ENCODE measurements around the gene EID2. TPM values are rescaled to one million over a fixed set of nuclear protein-coding genes. Genes with fewer than 3 reads are reported as not detected.

EID2 gene
- total and polyA plus RNA-seq, 2 experiments from 2014 or later: 20.3 to 75.0 TPM

DNA sequence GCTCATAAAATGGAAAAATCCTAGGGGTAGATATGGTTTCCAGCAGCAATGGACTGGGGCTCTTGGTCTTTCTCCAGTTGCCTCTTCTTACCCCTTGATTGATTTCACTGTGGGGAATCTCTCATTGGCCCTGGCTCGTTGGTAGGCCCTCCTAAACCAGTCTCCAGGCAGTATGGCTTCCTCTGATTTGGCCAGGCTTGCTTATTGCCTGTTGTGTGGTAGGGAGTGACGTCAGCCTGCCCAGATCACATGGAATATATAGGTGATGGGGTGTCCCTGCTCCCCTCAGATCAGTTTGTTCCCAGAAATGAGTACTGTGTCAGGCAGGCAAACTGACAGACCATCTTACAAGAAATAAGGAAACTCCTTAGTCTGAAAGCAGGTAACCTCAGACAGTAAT is 30.7 kb downstream of the EID2 start:
- Histone ChIP-seq H3K9me3 (ENCODE audit: low read depth) (no peaks in the 10 kb centered on the region), H3K4me1 (ENCODE audit: low read depth) (no peaks in the 10 kb centered on the region)

DNA sequence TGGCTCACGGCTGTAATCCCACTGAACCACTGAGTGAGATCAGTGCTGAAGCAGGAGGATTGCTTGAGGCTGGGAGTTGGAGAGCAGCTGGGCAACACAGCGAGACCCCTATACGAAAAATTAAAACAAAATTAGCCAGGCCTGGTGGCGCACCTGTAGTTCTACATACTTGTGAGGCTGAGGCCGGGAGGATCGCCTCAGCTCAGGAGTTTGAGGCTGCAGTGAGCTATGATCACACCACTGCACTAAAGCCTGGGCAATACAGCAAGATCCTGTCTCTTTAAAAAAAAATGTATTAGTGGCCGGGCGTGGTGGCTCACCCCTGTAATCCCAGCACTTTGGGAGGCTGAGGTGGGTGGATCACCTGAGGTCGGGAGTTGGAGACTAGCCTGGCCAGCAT is 31.3 kb downstream of the EID2 start:
- H3K4me1 ChIP-seq (ENCODE audit: low read depth): no peaks in the 10 kb centered on the region
- no peak for DNase-seq (ENCODE audit: low read depth in 1 of 2, low spot score in 1 of 2)
- H3K4me3 ChIP-seq: no peak overlapping the region
- no peak overlapping the region for H3K27ac ChIP-seq
- peaks cover 15% of the 10 kb centered on the region for H3K27me3 ChIP-seq
- no peaks in the 10 kb centered on the region for H3K36me3 ChIP-seq
- no peaks in the 10 kb centered on the region for H3K9me3 ChIP-seq (ENCODE audit: low read depth)
- TF ChIP-seq, protein P1, sequence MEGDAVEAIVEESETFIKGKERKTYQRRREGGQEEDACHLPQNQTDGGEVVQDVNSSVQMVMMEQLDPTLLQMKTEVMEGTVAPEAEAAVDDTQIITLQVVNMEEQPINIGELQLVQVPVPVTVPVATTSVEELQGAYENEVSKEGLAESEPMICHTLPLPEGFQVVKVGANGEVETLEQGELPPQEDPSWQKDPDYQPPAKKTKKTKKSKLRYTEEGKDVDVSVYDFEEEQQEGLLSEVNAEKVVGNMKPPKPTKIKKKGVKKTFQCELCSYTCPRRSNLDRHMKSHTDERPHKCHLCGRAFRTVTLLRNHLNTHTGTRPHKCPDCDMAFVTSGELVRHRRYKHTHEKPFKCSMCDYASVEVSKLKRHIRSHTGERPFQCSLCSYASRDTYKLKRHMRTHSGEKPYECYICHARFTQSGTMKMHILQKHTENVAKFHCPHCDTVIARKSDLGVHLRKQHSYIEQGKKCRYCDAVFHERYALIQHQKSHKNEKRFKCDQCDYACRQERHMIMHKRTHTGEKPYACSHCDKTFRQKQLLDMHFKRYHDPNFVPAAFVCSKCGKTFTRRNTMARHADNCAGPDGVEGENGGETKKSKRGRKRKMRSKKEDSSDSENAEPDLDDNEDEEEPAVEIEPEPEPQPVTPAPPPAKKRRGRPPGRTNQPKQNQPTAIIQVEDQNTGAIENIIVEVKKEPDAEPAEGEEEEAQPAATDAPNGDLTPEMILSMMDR (IDR thresholded peaks at IDR 0.05; ENCODE audit: low read depth, low read length): no peak

More for the DNA sequence above, 30.7 kb downstream of the EID2 start:
- Histone ChIP-seq H3K27me3 (peaks cover 18% of the 10 kb centered on the region), H3K27ac (no peak overlapping the region), H3K4me3 (no peak overlapping the region), H3K36me3 (no peaks in the 10 kb centered on the region)
- TF ChIP-seq, protein P1 (IDR thresholded peaks at IDR 0.05; ENCODE audit: low read depth, low read length): no peak
- DNase-seq (ENCODE audit: low read depth in 1 of 2, low spot score in 1 of 2): no peak

DNA sequence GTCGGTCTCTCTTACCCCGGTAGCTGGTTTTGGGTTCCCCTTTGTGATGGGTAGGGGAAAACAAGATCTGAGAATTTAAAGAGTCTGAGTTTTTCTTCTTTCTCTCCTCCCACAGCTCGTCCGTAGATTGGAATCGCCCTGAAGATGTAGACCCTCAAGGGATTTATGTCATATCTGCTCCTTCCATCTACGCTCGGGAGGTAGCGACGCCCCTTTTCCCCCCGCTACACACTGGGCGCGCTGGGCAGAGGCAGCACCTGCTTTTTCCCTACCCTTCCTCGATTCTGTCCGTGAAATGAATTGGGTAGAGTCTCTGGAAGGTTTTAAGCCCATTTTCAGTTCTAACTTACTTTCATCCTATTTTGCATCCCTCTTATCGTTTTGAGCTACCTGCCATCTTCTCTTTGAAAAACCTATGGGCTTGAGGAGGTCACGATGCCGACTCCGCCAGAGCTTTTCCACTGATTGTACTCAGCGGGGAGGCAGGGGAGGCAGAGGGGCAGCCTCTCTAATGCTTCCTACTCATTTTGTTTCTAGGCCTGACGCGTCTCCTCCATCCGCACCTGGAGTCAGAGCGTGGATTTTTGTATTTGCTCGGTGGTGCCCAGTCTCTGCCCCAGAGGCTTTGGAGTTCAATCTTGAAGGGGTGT is 32.1 kb downstream of the EID2 start:
- Histone ChIP-seq H3K4me1 (ENCODE audit: low read depth) (no peaks in the 10 kb centered on the region), H3K36me3 (no peaks in the 10 kb centered on the region), H3K27me3 (peaks cover 15% of the 10 kb centered on the region), H3K27ac (no peak overlapping the region), H3K9me3 (ENCODE audit: low read depth) (no peaks in the 10 kb centered on the region), H3K4me3 (peak overlapping the region; percentile 47)
- TF ChIP-seq, protein P1 (IDR thresholded peaks at IDR 0.05; ENCODE audit: low read depth, low read length): no peak
- no peak for DNase-seq (ENCODE audit: low read depth in 1 of 2, low spot score in 1 of 2)

DNA sequence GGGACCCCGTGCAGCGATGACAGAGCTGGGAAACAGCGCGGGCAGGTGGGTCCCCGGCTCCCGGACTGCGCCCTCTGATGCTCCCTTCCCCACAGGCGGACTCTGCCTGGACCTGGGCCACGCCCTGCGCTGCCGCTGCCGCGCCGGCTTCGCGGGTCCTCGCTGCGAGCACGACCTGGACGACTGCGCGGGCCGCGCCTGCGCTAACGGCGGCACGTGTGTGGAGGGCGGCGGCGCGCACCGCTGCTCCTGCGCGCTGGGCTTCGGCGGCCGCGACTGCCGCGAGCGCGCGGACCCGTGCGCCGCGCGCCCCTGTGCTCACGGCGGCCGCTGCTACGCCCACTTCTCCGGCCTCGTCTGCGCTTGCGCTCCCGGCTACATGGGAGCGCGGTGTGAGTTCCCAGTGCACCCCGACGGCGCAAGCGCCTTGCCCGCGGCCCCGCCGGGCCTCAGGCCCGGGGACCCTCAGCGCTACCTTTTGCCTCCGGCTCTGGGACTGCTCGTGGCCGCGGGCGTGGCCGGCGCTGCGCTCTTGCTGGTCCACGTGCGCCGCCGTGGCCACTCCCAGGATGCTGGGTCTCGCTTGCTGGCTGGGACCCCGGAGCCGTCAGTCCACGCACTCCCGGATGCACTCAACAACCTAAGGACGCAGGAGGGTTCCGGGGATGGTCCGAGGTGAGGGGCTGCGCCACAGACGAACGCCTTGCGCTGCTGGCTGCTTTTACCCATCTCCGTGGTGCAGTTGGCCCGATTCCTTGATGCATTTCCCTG is 32.8 kb downstream of the EID2 start:
- Histone ChIP-seq H3K27me3 (peaks cover 15% of the 10 kb centered on the region), H3K9me3 (ENCODE audit: low read depth) (no peaks in the 10 kb centered on the region), H3K27ac (no peak overlapping the region), H3K4me1 (ENCODE audit: low read depth) (no peaks in the 10 kb centered on the region), H3K36me3 (no peaks in the 10 kb centered on the region), H3K4me3 (peak overlapping the region; percentile 47)
- peak; percentile 79 to 88 for DNase-seq (ENCODE audit: low read depth in 1 of 2, low spot score in 1 of 2)
- TF ChIP-seq, protein P1 (IDR thresholded peaks at IDR 0.05; ENCODE audit: low read depth, low read length): no peak

DNA sequence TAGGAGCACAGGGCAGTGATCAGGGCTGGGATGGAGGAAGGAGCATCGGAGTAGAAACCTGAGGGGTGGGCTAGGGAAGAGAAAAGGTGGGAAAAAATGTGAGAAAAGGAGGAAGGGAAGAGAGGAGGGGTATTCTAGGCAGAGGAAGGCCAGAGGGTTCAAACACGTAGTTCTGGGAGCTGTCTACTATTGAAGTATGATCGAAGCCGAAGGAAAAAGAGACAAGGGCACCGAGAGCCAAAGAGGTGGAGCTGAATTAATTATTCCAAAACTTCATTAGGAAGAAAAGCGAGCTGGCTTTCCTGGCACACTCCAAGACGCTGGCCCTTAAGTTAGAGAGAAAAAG is 33.4 kb downstream of the EID2 start:
- peaks cover 15% of the 10 kb centered on the region for H3K27me3 ChIP-seq
- no peaks in the 10 kb centered on the region for H3K4me1 ChIP-seq (ENCODE audit: low read depth)
- no peaks in the 10 kb centered on the region for H3K36me3 ChIP-seq
- DNase-seq (ENCODE audit: low read depth in 1 of 2, low spot score in 1 of 2): no peak
- TF ChIP-seq, protein P1 (IDR thresholded peaks at IDR 0.05; ENCODE audit: low read depth, low read length): no peak
- no peak overlapping the region for H3K4me3 ChIP-seq
- H3K9me3 ChIP-seq (ENCODE audit: low read depth): no peaks in the 10 kb centered on the region
- H3K27ac ChIP-seq: no peak overlapping the region

Data from cardiac muscle cell (in vitro differentiated cells and primary cell).